SK-MEL-5 (cell line): Measurements from ENCODE around the gene HILPDA. TPM values are rescaled to one million over a fixed set of nuclear protein-coding genes. Genes with fewer than 3 reads are reported as not detected.

Experiments used
- DNase-seq: peaks from one replicate; pipeline ENCODE4 v3.0.0-alpha.2; 2016; ENCODE audit warnings: low read depth, low spot score
- in situ Hi-C: cut with HindIII; loops from 2 replicates; pipeline ENCODE4 v1.10.0; 2016; ENCODE audit warnings: low sequenced_read_pairs, high pct_unique_total_duplicates, low pct_unique_long_range_greater_than_20kb
- polyA plus RNA-seq, 2 experiments: library from polyadenylated mRNA; depleted of rRNA; stranded (reverse); fragments of >200 nt; gene quantifications; 2 replicates each; pipeline ENCODE4 v1.2.3, GENCODE V29; 2015
- total RNA-seq: library from RNA; depleted of rRNA; stranded (reverse); fragments of >200 nt; shearing (Covaris generic); gene quantifications from 2 replicates; pipeline ENCODE4 v1.2.3, GENCODE V29; 2014; rRNA removed

HILPDA gene, protein sequence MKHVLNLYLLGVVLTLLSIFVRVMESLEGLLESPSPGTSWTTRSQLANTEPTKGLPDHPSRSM
- total RNA-seq = 15.6 and 18.6 TPM in 2 replicates
- 18.2 and 20.4 TPM in 2 replicates for polyA plus RNA-seq (2015; cell fraction: cytosol; rRNA removed)
- 13.2 and 20.1 TPM in 2 replicates for polyA plus RNA-seq (2015; cell fraction: nucleus; rRNA removed)

DNA sequence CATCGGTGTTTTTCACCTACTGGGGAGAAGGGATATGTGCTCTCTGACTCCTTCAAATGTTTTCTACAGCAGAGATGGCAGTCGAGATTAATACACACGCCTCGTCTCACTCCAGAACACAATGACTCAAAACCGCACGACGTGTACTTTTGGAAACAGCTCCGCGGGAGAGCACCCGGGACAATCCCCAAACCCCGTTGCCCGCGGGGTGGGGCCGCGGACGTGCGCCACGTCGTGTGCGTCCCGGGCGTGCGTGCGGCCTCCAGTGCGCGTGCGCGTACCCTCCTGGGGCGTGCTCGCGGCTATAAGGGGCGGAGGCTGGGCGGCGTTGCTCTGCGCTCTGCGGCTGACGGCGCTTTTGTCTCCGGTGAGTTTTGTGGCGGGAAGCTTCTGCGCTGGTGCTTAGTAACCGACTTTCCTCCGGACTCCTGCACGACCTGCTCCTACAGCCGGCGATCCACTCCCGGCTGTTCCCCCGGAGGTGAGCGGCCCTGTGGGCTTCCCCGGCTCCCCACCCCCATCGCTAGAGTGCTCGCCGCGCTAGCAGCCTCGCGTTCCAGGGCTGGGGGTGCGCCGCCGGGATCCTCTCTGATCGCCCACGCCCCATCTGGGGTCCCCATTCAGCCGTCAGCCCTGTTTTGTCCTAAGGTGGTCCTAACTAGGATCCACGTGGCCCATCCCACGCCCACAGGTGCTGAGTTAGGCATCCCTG is at the start of gene HILPDA:
HILPDA (plus strand) TSS at position 336 of the 712 bp plus-strand sequence. CDS start 1,391 bp downstream, outside the sequence.
- DNase-seq = peak; percentile 92
- in situ Hi-C loops = no loop called here

DNA sequence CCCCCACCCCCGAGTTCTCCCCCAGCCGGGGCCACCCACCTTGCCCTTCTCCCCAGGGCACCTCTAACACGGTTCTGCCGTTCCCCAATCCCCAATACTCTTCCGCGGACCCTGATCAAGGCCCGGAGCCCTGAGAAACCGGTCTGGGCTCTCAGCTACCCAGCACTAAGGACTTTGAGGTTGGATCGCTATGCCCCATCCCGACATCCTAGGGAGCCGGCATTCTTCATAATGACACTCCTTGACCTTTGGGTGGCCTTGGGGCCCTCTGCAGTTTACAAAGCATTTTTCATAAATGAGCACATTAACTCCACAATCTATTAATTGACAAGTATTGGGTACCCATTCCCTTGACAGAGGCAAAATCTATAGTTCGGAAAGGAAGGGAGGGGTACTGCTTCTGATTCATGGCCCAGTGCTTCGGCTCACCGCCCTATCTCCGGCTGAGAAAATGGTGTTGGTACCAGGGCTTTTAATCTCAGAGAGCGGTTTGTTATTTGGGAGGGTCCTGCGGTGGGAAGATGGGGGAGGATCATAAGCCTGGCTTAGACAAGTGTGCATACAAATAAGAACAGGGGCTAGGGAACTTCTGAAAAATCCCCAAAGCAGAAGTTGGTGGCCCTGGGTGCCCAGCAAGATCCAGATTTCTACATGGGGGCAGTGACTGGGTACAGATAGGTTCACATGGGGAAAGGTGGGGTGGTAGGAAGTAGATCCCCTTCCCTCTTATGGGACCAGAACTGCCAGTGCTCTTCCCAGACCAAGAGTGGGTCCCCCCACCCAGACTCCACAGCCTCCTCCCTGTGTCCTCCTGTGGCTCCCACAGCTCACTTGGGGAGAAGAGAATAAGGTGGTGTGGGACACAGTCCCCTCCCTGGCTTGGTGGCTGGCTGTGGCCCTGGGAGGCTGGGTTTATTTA is 49.1 kb upstream of the HILPDA start:
- no peak for DNase-seq
- in situ Hi-C loops = no loop called here

DNA sequence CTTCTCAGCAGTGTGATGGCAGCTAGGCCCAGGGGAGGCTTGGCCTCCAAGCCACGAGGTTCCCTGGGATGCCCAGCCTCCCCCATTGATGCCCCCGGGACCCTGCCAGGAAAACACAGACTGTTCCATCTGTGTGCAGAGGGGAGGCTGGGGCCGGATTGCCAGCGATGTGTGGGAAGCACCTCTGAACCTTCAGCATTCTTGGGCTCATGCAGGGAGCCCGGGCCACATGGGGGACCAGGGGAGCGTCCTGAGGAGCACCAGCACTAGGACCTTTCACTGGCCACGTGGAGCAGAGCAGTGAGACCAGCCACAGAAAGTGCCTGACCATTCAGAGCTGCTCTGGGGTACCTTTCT is 48.5 kb upstream of the HILPDA start:
- no peak for DNase-seq
- in situ Hi-C loops = no loop called here

DNA sequence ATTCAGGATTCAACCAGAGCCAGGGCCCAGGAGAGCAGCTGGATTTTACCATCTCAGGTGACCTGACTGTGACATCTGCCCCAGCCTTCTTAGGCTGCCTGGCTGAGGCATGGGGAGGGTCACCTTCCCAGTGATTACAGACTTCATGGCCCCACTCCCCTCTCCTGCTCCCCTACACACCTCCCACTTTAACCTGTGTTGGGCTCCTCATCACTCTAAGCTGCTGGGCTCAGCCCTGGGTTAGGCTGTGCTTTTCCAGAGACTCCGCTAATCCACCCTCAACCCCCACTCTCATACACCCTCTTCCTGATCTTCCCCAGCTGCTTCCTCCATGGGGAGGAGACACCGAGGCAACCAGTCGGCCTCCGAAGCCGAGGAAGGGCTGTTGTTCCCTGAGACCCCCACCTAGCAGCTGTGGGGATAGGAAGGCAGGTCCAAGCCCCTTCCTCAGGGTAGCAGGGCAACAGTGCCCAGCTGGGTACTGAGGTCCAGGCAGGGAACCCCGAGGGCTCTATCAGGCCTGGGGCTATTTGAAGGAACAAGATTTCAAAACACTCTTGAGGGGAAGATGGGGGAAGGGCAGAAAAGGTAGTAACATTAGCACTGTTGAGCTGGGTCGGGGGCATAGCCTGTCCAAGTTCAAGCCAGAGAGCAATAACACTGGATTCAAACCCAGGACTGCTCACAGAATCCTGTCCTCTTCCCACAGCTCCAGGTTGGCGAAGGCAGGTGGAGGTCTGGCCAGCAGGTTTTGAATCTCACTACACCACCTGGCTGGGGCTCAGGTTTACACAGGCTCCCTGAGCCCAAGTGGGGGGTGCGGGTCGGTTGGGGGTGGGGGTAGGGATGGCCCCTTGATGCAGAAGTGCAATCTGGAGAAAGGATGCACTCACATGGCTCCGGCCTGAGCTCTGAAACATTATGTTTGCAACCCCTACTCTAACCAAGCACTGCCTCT is 47.6 kb upstream of the HILPDA start:
- in situ Hi-C loops = no loop called here
- no peak for DNase-seq

DNA sequence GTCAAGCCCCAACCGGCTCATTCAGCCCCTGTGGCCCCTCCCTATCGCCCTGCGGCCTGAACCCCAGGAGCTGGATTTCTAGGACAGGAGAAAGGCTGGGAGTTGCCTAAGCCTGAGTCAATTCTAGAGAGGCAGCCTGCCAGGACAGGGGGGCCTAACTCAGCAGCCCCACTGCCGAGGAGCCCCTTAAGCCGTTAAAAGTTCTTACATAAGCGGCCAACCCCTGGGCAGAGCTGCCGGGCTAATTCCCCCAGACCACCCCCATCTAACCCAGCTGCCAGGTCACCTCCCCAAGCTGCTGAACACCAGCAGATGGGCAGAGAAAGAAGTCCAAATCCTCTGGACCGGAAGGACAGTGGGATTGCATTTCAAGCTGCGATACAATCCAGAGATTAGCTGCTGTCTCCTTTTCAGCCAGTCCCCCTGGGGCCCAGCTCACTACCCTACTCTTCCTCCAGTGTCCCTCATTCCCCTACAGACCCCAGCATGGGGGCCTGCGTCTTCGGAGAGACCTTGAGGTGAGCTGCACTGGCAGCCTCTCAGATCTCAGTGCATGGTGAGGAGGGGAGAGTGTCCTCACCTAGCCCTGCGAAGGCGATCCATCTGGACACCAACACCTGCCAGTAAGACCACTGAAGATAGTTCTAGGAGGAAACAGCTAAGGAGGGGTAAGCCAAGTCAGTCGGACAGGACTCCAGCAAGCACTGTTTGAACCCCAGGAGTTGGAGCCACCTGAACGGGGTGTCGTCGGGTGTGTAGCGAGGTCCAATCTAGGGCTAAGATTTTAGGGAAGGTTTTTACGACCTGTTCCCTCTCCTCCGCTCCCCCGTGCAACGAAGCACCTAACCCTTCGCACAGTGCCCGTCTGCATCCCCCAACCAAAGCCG is 46.7 kb upstream of the HILPDA start:
- no peak for DNase-seq
- in situ Hi-C loops = no loop called here

DNA sequence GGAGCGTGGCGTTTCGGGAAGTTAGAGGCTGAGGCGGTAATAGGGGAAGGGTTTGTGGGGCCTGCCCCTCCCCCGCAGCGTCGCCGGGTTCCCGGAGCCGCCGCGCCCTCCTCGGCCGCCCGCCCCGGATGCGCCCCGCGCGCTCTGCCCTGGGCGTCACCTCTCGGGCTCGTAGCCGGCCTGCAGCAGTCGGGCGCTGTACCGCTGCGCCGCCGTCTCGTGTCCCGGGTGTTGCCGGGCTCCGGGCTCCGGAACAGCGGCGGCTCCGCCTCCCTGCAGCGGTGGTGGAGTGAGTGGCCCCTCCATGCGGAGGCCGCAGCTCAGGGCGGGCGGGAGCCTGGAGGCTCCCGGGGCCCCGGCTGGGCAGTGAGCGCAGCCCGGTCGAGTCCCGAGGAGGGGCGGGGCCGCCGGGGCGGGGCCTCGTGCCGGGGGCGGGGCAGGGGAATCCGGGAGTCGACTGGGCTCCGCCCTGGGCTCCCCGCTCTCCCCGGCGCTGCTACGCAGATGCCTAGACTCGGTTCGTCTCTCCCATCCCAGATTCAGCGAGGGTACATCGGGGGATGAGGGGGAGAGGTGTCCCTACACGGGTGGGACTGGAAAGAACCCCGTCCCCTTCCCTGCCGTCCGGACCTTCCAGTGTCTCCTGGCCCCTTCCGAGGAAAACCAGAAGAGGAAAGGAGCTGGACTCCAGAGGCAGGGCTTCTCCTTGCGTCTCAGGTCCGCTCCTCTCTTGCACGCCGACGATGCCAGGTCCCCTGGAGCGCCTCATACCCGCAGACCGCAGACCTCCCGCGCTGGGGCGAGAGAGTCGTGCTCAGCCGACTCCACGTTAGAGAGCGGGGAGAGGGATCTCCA is 45.9 kb upstream of the HILPDA start, which contains the start of gene IMPDH1:
IMPDH1 (minus strand) TSS at position 387 of the 855 bp plus-strand sequence; CDS start at position 306, 81 bp downstream.
- in situ Hi-C loops = no loop called here
- DNase-seq = peak; percentile 75

DNA sequence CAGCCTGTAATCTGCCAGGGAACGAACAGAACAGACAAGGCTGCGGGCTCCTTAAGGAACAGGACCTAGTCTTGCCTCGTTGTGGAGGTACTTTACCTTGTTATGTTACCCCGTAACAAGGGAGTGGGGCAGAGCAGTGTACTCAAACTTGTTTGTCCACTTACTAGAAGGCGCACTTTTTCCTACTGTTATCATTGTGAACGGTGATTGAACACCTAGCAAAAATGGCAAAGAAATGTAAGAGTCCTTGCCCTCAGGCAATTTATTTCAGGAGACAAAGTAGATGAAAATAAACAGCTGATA is 45.3 kb upstream of the HILPDA start:
- DNase-seq = no peak
- in situ Hi-C loops = no loop called here

DNA sequence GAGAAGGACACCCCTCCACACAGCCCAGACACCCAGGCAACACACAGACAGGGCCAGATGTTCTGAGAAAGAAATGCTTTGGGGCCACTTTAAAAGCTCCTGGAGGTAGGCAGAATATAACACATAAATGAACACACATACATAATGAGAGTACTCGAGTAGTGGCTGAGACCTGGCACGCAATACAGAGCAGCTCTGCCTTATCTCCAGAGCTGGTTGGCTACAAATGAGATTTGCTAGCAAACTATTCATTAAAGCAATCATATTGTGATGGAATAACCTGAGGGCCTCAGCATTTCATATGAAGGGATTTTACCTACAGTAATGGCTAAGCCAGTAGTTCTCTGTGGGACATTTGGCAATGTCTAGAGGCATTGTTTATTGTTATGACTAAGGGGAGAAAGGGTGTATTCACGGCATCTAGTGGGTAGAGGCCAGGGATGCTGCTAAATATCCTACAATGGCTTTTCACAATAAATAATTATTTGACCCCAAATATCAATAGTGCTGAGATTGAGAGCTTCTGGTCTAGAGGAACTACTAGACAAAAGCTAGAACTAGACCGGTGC is 40.4 kb upstream of the HILPDA start:
- in situ Hi-C loops = no loop called here
- DNase-seq = peak; percentile 57

DNA sequence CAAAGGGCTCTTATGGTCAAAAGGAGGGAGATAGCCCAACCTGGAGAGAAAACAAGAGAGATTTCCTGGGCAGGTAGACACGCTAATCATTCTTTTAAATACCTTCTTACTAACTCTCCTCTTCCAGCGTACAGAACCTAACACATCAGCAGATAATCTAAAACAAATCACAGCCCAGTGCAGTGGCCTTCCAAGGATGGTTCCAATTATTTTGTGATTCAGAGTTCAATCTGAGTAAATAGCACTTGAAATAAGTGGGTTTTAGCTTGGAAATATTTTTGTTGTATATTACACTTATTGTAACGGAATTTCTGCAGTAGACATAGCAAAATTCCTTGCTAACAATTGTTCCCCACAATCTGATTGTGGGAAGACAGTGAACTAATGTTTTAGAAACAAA is 38.6 kb upstream of the HILPDA start:
- in situ Hi-C loops = no loop called here
- DNase-seq = no peak

DNA sequence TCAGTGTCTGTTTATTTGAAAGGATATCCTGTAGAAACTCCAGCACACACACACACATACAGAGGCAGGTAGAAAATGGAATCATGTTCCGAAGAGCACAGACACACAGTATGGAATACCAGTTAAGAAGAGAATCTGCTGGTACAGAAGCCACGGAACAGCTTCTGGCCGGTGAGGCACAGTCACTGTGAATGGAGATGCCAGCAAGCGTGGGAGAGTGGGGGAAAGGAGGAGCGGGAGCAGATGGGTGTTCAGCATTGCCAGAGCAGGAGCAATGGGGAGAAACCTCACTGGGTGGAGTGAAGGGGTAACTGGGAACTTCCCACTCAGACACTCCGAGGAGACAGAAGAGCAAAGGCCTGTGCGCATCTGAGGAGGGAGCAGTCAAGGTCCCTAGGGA is 36.4 kb upstream of the HILPDA start:
- DNase-seq = no peak

DNA sequence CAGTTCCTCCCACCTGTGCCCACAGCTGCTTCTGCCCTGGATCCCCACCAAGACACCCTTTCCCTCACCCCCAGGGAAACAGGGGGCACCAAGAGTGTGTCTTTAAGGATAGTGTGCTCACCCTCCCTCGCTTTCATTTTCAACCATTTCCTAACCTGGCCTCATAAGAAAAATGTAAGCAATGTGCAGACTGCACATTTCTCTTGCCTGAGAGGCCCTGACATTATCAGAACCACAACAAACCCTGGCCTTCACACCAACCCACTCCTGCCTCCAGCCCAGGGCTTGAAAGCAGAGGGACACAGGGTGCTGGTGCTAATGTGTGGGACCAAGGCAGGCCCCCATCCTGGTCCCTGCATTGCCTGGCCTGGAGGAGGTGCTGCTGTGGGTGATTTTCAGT is 34.9 kb upstream of the HILPDA start:
- DNase-seq = no peak
- in situ Hi-C loops = no loop called here

More for the DNA sequence above, 36.4 kb upstream of the HILPDA start:
- in situ Hi-C loops = no loop called here

DNA sequence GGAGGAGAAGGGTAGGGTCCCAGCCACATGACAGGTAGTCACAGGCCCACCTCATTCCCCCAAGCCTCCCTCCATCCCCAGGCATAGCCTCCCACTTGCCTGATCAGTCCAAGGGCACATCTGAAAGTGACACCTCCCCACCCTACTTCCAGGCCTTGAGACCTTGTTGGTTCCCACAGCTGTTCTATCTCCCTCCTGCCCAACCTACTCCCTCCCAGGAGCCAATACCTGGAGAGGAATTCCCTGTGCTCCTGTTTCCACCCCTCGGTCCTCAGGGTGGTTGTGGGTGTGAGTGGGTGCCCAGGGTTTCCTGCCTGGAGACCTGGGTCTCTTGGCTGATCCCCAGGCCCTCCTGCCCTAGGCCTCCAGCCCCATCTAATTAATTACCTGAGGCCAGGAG is 34.3 kb upstream of the HILPDA start:
- in situ Hi-C loops = no loop called here
- no peak for DNase-seq

DNA sequence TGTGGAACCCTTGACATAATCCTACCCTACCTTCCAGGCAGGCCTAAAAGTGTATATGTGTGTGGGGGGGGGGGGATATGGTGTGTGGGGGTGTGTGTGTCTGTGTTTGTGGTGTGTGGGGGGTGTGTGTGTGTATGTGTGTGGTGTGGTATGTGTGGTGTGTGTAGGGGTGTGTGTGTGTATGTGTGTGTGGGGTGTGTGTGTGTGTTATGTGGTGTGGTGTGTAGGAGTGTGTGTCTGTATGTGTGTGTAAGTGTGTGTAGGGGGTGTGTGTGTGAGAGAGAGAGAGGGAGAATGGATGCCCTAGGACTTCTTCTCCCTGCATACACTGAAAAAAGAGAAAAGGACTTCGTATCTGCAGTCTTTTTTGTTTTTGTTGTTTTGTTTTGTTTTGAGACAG is 33.6 kb upstream of the HILPDA start:
- no peak for DNase-seq
- in situ Hi-C loops = no loop called here

DNA sequence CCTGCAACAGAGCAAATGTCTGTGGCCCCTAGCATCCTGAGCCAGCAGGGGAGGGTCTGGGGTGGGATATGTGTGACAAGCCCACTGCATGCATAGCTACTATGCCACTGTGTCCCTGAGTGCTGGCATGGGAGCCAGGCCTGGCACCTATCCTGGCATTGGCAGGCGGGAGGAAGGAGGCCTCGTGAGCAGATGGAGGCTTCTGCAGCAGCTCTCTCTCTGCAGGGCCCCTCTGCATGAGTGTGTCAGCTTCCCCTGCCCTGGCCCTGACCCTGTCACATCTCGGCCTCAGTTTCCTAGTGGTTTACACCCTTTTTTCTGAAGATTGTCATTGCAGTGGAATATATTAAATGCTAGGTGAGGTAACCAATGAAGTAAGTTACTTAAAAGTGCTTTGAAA is 32.8 kb upstream of the HILPDA start:
- no peak for DNase-seq
- in situ Hi-C loops = no loop called here

DNA sequence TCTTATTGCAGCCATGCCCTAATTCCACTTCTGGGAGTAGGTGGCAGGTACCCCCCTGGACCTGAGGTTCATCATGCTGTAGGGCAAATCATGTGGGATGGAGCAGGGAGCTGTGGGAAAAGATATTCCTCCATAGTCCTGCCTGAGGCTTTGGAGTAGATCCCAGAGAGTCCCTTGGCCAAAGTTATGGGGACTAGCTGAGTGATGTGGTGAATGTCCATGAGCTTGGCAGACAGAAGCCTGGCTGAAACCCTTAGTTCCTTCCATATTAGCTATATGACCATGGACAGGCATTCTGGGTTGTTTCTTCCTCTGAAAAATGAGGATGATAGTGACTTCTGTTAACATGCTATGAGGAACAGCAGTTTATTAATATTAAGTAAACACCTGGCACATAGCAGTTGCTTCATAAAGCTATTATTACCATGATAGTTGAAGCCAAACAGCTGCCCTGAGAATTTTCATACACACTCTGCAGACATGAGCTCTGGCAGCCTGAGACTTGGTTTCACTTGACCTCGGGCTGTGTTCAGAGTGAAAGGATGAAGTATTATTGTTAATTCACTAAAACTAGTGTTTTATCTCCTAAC is 30.9 kb upstream of the HILPDA start:
- no peak for DNase-seq
- in situ Hi-C loops = no loop called here
